Mesenchymal stem cell (in vitro differentiated cells and primary cell): ENCODE measurements around the gene GPR55.

Source experiments
- DNase-seq: peaks from one replicate; pipeline ENCODE4 v3.0.0-alpha.2; 2013
- H2AFZ ChIP-seq: one replicate; pipeline ENCODE4 v1.6.1; 2013; ENCODE audit warnings: low read depth, mild to moderate bottlenecking, control low read depth, inconsistent platforms, low read length, moderate library complexity
- H2AK5ac ChIP-seq: 2 replicates; pipeline ENCODE4 v1.6.1; 2013; ENCODE audit warnings: low read length, moderate library complexity, mild to moderate bottlenecking, inconsistent platforms; ENCODE audit not compliant: severe bottlenecking
- H2BK120ac ChIP-seq: one replicate; pipeline ENCODE4 v1.6.1; 2013; ENCODE audit warnings: low read depth, mild to moderate bottlenecking, inconsistent platforms, low read length, moderate library complexity
- H2BK12ac ChIP-seq, 2 experiments: one replicate each; pipeline ENCODE4 v1.6.1; 2013; ENCODE audit warnings: inconsistent platforms in 2 of 2, low read length in 2 of 2, mild to moderate bottlenecking in 2 of 2, moderate library complexity in 2 of 2, control low read depth in 1 of 2
- H2BK15ac ChIP-seq: one replicate; pipeline ENCODE4 v1.6.1; 2013; ENCODE audit warnings: mild to moderate bottlenecking, low read depth, inconsistent platforms; ENCODE audit not compliant: poor library complexity, severe bottlenecking
- H2BK5ac ChIP-seq: 2 replicates; pipeline ENCODE4 v1.6.1; 2013; ENCODE audit warnings: low read depth, mild to moderate bottlenecking, low read length, control low read depth, inconsistent platforms; ENCODE audit not compliant: poor library complexity, severe bottlenecking
- H3K14ac ChIP-seq, 2 experiments: one replicate each; pipeline ENCODE4 v1.6.1; 2013; ENCODE audit warnings: inconsistent platforms in 2 of 2, low read length in 2 of 2, control low read depth in 1 of 2, mild to moderate bottlenecking in 1 of 2, moderate library complexity in 1 of 2
- H3K18ac ChIP-seq, 2 experiments: one replicate each; pipeline ENCODE4 v1.6.1; 2013; ENCODE audit warnings: inconsistent platforms in 2 of 2, low read length in 2 of 2, control low read depth in 1 of 2, low read depth in 1 of 2, mild to moderate bottlenecking in 1 of 2
- H3K23ac ChIP-seq, 2 experiments: one replicate each; pipeline ENCODE4 v1.6.1; 2013; ENCODE audit warnings: inconsistent platforms in 2 of 2, low read length in 2 of 2, mild to moderate bottlenecking in 2 of 2, moderate library complexity in 2 of 2, control low read depth in 1 of 2
- H3K27ac ChIP-seq: 2 replicates; pipeline ENCODE4 v1.5.1; 2013; ENCODE audit warnings: mild to moderate bottlenecking, moderate library complexity, low read length, control low read depth, inconsistent platforms; ENCODE audit not compliant: poor library complexity, severe bottlenecking
- H3K27me3 ChIP-seq, 2 experiments: 2 replicates each; pipeline versions ENCODE4 v1.6.1 to v1.7.0; 2013; ENCODE audit warnings: low read length in 2 of 2, mild to moderate bottlenecking in 2 of 2, moderate library complexity in 2 of 2, control low read depth in 1 of 2, inconsistent platforms in 1 of 2; ENCODE audit not compliant: control insufficient read depth in 1 of 2, insufficient read depth in 1 of 2
- H3K36me3 ChIP-seq, 2 experiments: 2 replicates each; pipeline versions ENCODE4 v1.6.1 to v1.7.0; 2013; ENCODE audit warnings: low read length in 2 of 2, control low read depth in 1 of 2, inconsistent platforms in 1 of 2, low read depth in 1 of 2, mild to moderate bottlenecking in 1 of 2; ENCODE audit not compliant: insufficient read depth in 2 of 2, control insufficient read depth in 1 of 2
- H3K4ac ChIP-seq, 2 experiments: one replicate each; pipeline ENCODE4 v1.6.1; 2013; ENCODE audit warnings: inconsistent platforms in 2 of 2, low read length in 2 of 2, mild to moderate bottlenecking in 2 of 2, moderate library complexity in 2 of 2, control low read depth in 1 of 2, low read depth in 1 of 2
- H3K4me1 ChIP-seq: 2 replicates; pipeline ENCODE4 v1.6.1; 2013; ENCODE audit warnings: low read depth, low read length, control low read depth; ENCODE audit not compliant: control insufficient read depth, insufficient read depth
- H3K4me2 ChIP-seq: 2 replicates; pipeline ENCODE4 v1.6.1; 2013; ENCODE audit warnings: low read length, mild to moderate bottlenecking, inconsistent platforms; ENCODE audit not compliant: poor library complexity, severe bottlenecking
- H3K4me3 ChIP-seq, 2 experiments: 2 replicates each; pipeline versions ENCODE4 v1.5.1 to v1.7.0; 2013; ENCODE audit warnings: low read length in 2 of 2, mild to moderate bottlenecking in 2 of 2, control low read depth in 1 of 2, low read depth in 1 of 2; ENCODE audit not compliant: insufficient read depth in 1 of 2
- H3K79me1 ChIP-seq: replicated peaks from 2 replicates; pipeline ENCODE4 v1.6.1; 2013; ENCODE audit warnings: mild to moderate bottlenecking, control low read depth, low read length, inconsistent platforms; ENCODE audit not compliant: poor library complexity, severe bottlenecking
- H3K9ac ChIP-seq: 2 replicates; pipeline ENCODE4 v1.7.0; 2013; ENCODE audit warnings: mild to moderate bottlenecking, low read length, moderate library complexity
- H3K9me3 ChIP-seq: 2 replicates; pipeline ENCODE4 v1.7.0; 2013; ENCODE audit warnings: mild to moderate bottlenecking, low read length; ENCODE audit not compliant: control insufficient read depth
- H4K8ac ChIP-seq: one replicate; pipeline ENCODE4 v1.6.1; 2013; ENCODE audit warnings: inconsistent platforms, mild to moderate bottlenecking, low read length, moderate library complexity
- H4K91ac ChIP-seq: one replicate; pipeline ENCODE4 v1.6.1; 2013; ENCODE audit warnings: mild to moderate bottlenecking, low read length, inconsistent platforms
- WGBS: methylation state at CpG from one replicate; pipeline ENCODE4 v1.1.7; 2013; ENCODE audit warnings: mixed read lengths; 5-methylcytosine and 5-hydroxymethylcytosine counted together

The GPR55 gene

DNA sequence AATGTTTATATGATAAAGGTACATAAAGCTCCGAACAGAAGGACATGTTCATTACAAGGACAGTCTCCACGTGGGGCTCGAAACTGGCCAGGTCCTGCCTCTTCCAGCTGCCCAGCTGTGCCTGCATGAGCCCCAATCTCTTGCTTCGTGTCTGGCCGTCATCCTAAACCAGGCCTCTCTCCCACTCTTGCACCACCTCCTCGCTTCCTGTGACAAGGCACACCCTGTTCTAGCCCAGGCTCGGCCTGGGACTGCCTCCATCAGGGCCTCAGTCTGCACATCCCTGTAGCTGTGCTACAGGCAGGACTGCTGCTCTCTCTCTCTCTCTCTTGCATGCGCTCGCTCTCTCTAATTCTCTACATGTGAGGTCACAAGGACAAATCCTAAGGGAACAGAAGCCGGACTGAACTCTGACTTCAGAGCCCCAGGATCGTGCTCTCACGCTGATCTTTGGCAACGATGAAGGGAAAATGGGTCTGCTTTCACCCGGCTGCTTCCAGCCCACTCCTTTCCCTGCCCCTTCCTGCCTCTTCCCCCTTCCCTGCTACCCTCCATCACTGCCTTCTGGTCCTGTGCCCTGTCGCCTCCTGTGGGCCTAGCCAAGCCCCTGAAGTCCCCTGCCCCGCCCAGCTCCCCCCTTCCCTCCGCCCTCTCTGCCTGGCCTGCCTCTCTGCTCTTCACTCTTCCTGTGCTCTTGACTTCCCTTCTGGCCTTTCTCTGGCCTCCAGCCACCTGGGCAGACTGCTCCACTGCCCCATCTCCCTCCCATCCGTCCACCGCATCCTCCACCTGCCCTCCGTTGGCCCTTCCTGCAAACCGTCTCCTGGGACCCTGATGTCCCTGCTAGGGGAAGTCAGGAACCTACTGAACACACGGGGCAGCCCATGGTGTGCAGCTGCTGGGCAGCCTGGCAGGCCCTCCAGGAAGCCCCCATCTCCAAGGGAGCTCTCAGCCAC lies 7.8 kb upstream of the GPR55 start:
- no peaks in the 10 kb centered on the region for H3K36me3 ChIP-seq

DNA sequence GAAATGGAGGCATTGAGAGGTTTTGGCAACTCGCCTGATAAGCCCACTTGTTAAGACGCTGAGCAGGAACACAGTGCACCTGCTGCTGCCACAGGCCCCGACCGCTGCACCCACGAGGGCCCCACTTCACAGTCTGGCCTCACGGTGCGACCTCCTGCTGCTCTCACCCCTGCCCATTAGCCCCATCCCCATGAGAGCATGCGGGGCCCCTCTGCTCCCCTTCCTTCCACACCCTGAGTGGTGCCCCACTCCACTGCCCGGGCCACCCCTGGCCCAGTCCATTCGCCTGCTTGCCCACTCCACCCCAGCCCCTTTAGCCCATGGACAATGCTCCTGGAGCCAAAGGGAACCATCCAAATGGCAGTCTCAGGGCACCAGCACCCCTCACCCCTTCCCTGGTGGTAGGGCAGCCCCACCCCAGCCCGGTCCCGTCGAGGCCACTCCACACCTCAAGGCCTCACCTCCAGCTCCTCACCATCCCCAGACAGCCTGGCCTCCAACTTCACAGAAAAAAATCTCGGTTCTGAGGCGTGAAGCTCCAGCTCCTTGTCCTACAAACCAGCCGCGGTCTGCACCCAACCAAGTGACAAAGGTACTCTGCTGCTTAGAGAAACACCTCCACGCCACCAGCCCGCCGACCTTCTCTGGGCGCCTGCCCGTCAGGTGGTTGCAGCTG lies 6.7 kb upstream of the GPR55 start:
- Histone ChIP-seq H3K36me3 (no peaks in the 10 kb centered on the region), H2AFZ (no peak overlapping the region), H3K9ac (no peak overlapping the region), H4K8ac (no peak overlapping the region), H3K23ac (no peak overlapping the region), H3K27me3 (peaks cover 40 to 46% of the 10 kb centered on the region in 2 experiments), H3K4ac (no peak overlapping the region), H2AK5ac (no peak overlapping the region), H2BK5ac (no peak overlapping the region), H3K9me3 (peaks cover 4% of the 10 kb centered on the region), H3K4me3 (no peak overlapping the region), H2BK15ac (no peak overlapping the region), H2BK120ac (no peak overlapping the region), H4K91ac (peak overlapping the region; percentile 57), H3K4me1 (no peaks in the 10 kb centered on the region), H3K4me2 (no peak overlapping the region), H2BK12ac (peak overlapping the region; percentile 30 to 75), H3K79me1 (no peaks in the 10 kb centered on the region), H3K27ac (no peak overlapping the region), H3K14ac (peak overlapping the region in 1 of 2 experiments; percentile 56), H3K18ac (no peak overlapping the region)
- 90% methylated on average over 22 of the region's 22 CpGs for WGBS
- DNase-seq = no peak

More for the DNA sequence above, 7.8 kb upstream of the GPR55 start:
- peaks cover 40 to 43% of the 10 kb centered on the region in 2 experiments for H3K27me3 ChIP-seq
- no peak overlapping the region for H3K4me2 ChIP-seq
- H3K27ac ChIP-seq = no peak overlapping the region
- H2BK12ac ChIP-seq = peak overlapping the region; percentile 12 to 67
- no peaks in the 10 kb centered on the region for H3K4me1 ChIP-seq
- 52% methylated on average over 22 of the region's 22 CpGs for WGBS
- H3K14ac ChIP-seq = peak overlapping the region in 1 of 2 experiments; percentile 41
- peak overlapping the region in 1 of 2 experiments; percentile 23 for H3K18ac ChIP-seq
- H2BK15ac ChIP-seq = peak overlapping the region; percentile 54
- no peaks in the 10 kb centered on the region for H3K79me1 ChIP-seq
- peaks cover 13% of the 10 kb centered on the region for H3K9me3 ChIP-seq
- H3K4me3 ChIP-seq = no peak overlapping the region
- H3K9ac ChIP-seq = no peak overlapping the region
- peak overlapping the region; percentile 24 to 47 for H3K4ac ChIP-seq
- H4K91ac ChIP-seq = peak overlapping the region; percentile 47
- H2BK5ac ChIP-seq = no peak overlapping the region
- H4K8ac ChIP-seq = peak overlapping the region; percentile 62
- H2BK120ac ChIP-seq = no peak overlapping the region
- peak overlapping the region; percentile 86 for H2AFZ ChIP-seq
- H3K23ac ChIP-seq = no peak overlapping the region
- peak; percentile 46 for DNase-seq
- no peak overlapping the region for H2AK5ac ChIP-seq

DNA sequence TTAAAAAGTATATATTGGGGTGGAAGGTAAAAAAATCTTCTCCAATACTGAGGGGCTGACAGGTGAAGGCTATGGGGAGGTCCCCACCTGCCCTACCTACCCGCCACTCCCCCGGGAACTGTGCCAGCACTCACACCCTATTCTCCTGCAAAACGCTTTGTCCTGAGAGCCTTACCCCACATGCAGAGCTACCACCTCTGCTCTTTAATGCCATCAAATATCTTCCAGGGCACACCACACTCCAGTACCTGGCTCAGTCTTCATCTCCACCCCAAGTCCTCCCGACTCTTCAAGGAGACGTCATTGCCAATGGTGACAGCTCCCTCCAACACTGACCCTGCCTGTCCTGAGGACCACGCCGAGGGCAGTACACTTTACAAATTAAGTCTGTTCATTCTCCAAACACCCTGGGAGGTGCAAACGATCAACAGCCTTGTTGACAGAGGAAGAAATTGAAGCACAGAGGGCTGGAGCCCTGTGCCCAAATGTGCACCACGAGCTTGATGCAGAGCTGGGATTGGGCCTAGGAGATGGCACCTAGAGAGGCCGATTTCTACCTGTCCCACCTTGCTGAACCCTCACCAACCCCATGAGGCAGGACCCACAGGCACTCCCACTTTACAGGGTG lies 6.0 kb upstream of the GPR55 start:
- Histone ChIP-seq H3K36me3 (no peaks in the 10 kb centered on the region), H3K4ac (no peak overlapping the region), H2AK5ac (no peak overlapping the region), H3K4me2 (no peak overlapping the region), H3K4me1 (no peaks in the 10 kb centered on the region), H2AFZ (no peak overlapping the region), H3K9ac (no peak overlapping the region), H4K8ac (no peak overlapping the region), H2BK120ac (no peak overlapping the region), H3K23ac (no peak overlapping the region), H3K14ac (no peak overlapping the region), H3K27me3 (peaks cover 40 to 46% of the 10 kb centered on the region in 2 experiments), H2BK15ac (no peak overlapping the region), H2BK12ac (no peak overlapping the region), H3K27ac (no peak overlapping the region), H3K18ac (no peak overlapping the region), H4K91ac (no peak overlapping the region), H3K4me3 (no peak overlapping the region), H3K9me3 (no peaks in the 10 kb centered on the region), H2BK5ac (no peak overlapping the region), H3K79me1 (no peaks in the 10 kb centered on the region)
- 93% methylated on average over 10 of the region's 10 CpGs for WGBS
- no peak for DNase-seq
